Muscle layer of duodenum (tissue), 2 donors: ENCODE data around the gene KRT33B.
"Not testable (repeated sequence)": the region's sequence is repeated elsewhere in the genome, so short reads cannot be mapped to it uniquely, and the experiment has no call there.

Experiments
- H3K27ac ChIP-seq: one replicate; pipeline ENCODE4 v1.7.0; 2013; ENCODE audit warnings: mild to moderate bottlenecking, low read length
- H3K27me3 ChIP-seq: one replicate; pipeline ENCODE4 v1.7.0; 2013; ENCODE audit warnings: low read depth, mild to moderate bottlenecking, control low read depth, low read length
- H3K36me3 ChIP-seq, 2 donors: one replicate each; pipeline ENCODE4 v1.7.0; 2013; ENCODE audit warnings: low read length in 2 of 2, control low read depth in 1 of 2, mild to moderate bottlenecking in 1 of 2; ENCODE audit not compliant: insufficient read depth in 2 of 2, control insufficient read depth in 1 of 2
- H3K4me1 ChIP-seq, 2 donors: one replicate each; pipeline ENCODE4 v1.7.0; 2013; ENCODE audit warnings: low read length in 2 of 2, mild to moderate bottlenecking in 2 of 2, control low read depth in 1 of 2, moderate library complexity in 1 of 2; ENCODE audit not compliant: insufficient read depth in 2 of 2, control insufficient read depth in 1 of 2
- H3K4me3 ChIP-seq, 2 donors: one replicate each; pipeline ENCODE4 v1.7.0; 2013; ENCODE audit warnings: low read length in 2 of 2, low read depth in 1 of 2, mild to moderate bottlenecking in 1 of 2
- H3K9me3 ChIP-seq, 2 donors: one replicate each; pipeline ENCODE4 v1.7.0; 2013; ENCODE audit warnings: low read length in 2 of 2, control low read depth in 1 of 2, mild to moderate bottlenecking in 1 of 2; ENCODE audit not compliant: control insufficient read depth in 1 of 2
- donor health status: healthy.

Gene KRT33B

GRCh38 chr17:41366070-41366469 lies 3.5 kb downstream of the KRT33B start:
- no peak overlapping the region for H3K27ac ChIP-seq

GRCh38 chr17:41363881-41364280 lies 5.7 kb downstream of the KRT33B start:
- Histone ChIP-seq H3K4me3 (no peak overlapping the region), H3K9me3 (no peaks in the 10 kb centered on the region), H3K27me3 (no peaks in the 10 kb centered on the region), H3K27ac (no peak overlapping the region), H3K36me3 (no peaks in the 10 kb centered on the region), H3K4me1 (no peaks in the 10 kb centered on the region)

More at GRCh38 chr17:41366070-41366469, 3.5 kb downstream of the KRT33B start:
- Histone ChIP-seq H3K27me3 (no peaks in the 10 kb centered on the region), H3K36me3 (no peaks in the 10 kb centered on the region), H3K4me1 (no peaks in the 10 kb centered on the region), H3K4me3 (no peak overlapping the region), H3K9me3 (no peaks in the 10 kb centered on the region)

GRCh38 chr17:41360296-41360995 lies 9.2 kb downstream of the KRT33B start:
- Histone ChIP-seq H3K27ac (no peak overlapping the region), H3K9me3 (peaks cover 0 to 8% of the 10 kb centered on the region in 2 donors)

GRCh38 chr17:41354536-41354935 lies 15.1 kb downstream of the KRT33B start:
- no peaks in the 10 kb centered on the region for H3K36me3 ChIP-seq

More at GRCh38 chr17:41360296-41360995, 9.2 kb downstream of the KRT33B start:
- Histone ChIP-seq H3K27me3 (no peaks in the 10 kb centered on the region), H3K4me3 (no peak overlapping the region), H3K4me1 (no peaks in the 10 kb centered on the region), H3K36me3 (no peaks in the 10 kb centered on the region)

GRCh38 chr17:41352597-41353366 lies 16.8 kb downstream of the KRT33B start:
- H3K27me3 ChIP-seq = no peaks in the 10 kb centered on the region
- H3K9me3 ChIP-seq = peaks cover 0 to 8% of the 10 kb centered on the region in 2 donors
- H3K27ac ChIP-seq = no peak overlapping the region
- H3K4me1 ChIP-seq = no peaks in the 10 kb centered on the region
- no peak overlapping the region for H3K4me3 ChIP-seq
- no peaks in the 10 kb centered on the region for H3K36me3 ChIP-seq

More at GRCh38 chr17:41354536-41354935, 15.1 kb downstream of the KRT33B start:
- Histone ChIP-seq H3K4me3 (no peak overlapping the region), H3K27ac (no peak overlapping the region), H3K27me3 (no peaks in the 10 kb centered on the region), H3K9me3 (peaks cover 0 to 8% of the 10 kb centered on the region in 2 donors), H3K4me1 (no peaks in the 10 kb centered on the region)

GRCh38 chr17:41351177-41351576 lies 18.4 kb downstream of the KRT33B start:
- Histone ChIP-seq H3K4me1 (no peaks in the 10 kb centered on the region), H3K9me3 (peaks cover 0 to 1% of the 10 kb centered on the region in 2 donors), H3K4me3 (no peak overlapping the region), H3K36me3 (no peaks in the 10 kb centered on the region), H3K27ac (no peak overlapping the region), H3K27me3 (no peaks in the 10 kb centered on the region)

- H3K36me3 ChIP-seq, H3K9me3 ChIP-seq, H3K27ac ChIP-seq, H3K4me1 ChIP-seq, H3K4me3 ChIP-seq, H3K27me3 ChIP-seq: not testable (repeated sequence)
These were observed 19.2 kb downstream of the KRT33B start, which contains the start of gene KRT33A for GRCh38 chr17:41350381-41350878. TSS of gene KRT33A (minus strand) at chr17:41350828. CDS start at chr17:41350767, 61 bp downstream.

GRCh38 chr17:41347869-41348760 lies 21.5 kb downstream of the KRT33B start:
- Histone ChIP-seq H3K36me3 (no peaks in the 10 kb centered on the region), H3K4me1 (no peaks in the 10 kb centered on the region), H3K4me3 (no peak overlapping the region), H3K27ac (no peak overlapping the region), H3K27me3 (no peaks in the 10 kb centered on the region), H3K9me3 (no peaks in the 10 kb centered on the region)

DNA sequence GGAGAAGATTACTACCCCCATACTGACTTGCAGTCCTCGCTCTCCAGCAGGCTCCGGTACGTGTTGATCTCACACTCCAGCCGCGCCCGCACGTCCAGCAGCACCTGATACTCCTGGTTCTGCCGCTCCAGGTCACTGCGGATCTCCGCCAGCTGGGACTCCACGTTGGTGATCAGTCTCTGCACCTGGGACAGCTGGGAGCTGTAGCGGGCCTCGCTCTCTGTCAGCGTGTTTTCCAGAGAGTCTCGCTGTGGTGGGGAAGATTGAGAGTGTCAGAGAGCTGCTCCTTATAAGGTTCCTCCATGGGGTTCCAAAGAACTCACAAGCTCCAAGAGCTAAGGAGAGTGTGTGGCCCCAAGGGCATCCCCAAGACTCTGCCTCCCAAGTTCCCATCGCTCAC lies 23.2 kb downstream of the KRT33B start:
- H3K36me3 ChIP-seq, H3K4me1 ChIP-seq, H3K4me3 ChIP-seq, H3K9me3 ChIP-seq, H3K27me3 ChIP-seq, H3K27ac ChIP-seq: not testable (repeated sequence)

- Histone ChIP-seq H3K9me3 (peaks cover 0 to 2% of the 10 kb centered on the region in 2 donors), H3K36me3 (no peaks in the 10 kb centered on the region), H3K27me3 (no peaks in the 10 kb centered on the region), H3K4me3 (no peak overlapping the region), H3K4me1 (no peaks in the 10 kb centered on the region), H3K27ac (no peak overlapping the region)
These were observed 23.6 kb downstream of the KRT33B start for GRCh38 chr17:41345992-41346391.

DNA sequence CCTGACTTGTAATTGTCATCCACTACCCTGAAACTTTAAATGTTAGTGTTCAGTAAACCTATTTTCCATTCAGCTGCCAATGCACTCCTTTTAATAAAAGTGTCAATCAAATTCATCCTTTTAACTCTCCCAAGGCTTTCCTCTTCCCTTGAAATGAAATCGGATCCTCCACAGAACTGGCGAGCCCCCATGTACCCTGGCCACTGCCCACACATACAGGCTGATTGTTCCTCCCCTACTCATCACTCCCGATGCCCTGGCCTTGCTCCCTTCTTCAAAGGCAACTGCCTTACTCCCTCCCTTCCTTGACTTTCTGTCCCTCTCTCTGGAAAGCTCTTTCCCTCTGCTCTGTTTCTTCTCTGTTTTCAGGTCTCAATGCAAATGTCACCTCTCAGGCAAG lies 26.6 kb downstream of the KRT33B start:
- H3K9me3 ChIP-seq = peaks cover 0 to 2% of the 10 kb centered on the region in 2 donors
- no peaks in the 10 kb centered on the region for H3K4me1 ChIP-seq
- H3K27ac ChIP-seq = no peak overlapping the region
- no peak overlapping the region for H3K4me3 ChIP-seq
- no peaks in the 10 kb centered on the region for H3K36me3 ChIP-seq
- H3K27me3 ChIP-seq = no peaks in the 10 kb centered on the region
